HG03558 (cell line): Measurements from ENCODE around the gene ETNK2.

ENCODE experiments used
- ATAC-seq: cut with Tn5 transposase; IDR thresholded peaks from one replicate; pipeline ENCODE4 v1.9.1; 2021; ENCODE audit warnings: moderate number of reproducible peaks; ENCODE audit not compliant: unreplicated experiment; ENCODE audit errors: extremely low read depth

ETNK2 gene

GRCh38 chr1:204151552-204152309 lies at the start of gene ETNK2:
Gene ETNK2, minus strand, starts transcription at chr1:204152044. Its CDS starts 192 bp downstream, at chr1:204151852.
- ATAC-seq = no peak

- no peak for ATAC-seq
Measured at GRCh38 chr1:204201348-204202040, 49.6 kb upstream of the ETNK2 start.

- ATAC-seq = no peak
Measured at GRCh38 chr1:204199579-204199978, 47.7 kb upstream of the ETNK2 start.

- no peak for ATAC-seq
Measured at GRCh38 chr1:204198348-204199340, 46.8 kb upstream of the ETNK2 start.

GRCh38 chr1:204197068-204197467 lies 45.2 kb upstream of the ETNK2 start:
- no peak for ATAC-seq

- ATAC-seq = no peak
Measured at GRCh38 chr1:204196068-204196795, 44.4 kb upstream of the ETNK2 start, which contains the start of gene KISS1. Gene KISS1, minus strand, starts transcription at chr1:204196491. Its CDS starts 3,615 bp downstream, at chr1:204192876.

- no peak for ATAC-seq
Measured at GRCh38 chr1:204194771-204195170, 42.9 kb upstream of the ETNK2 start.

GRCh38 chr1:204194080-204194479 lies 42.2 kb upstream of the ETNK2 start:
- ATAC-seq = no peak

GRCh38 chr1:204192589-204193352 lies 40.9 kb upstream of the ETNK2 start:
- no peak for ATAC-seq

GRCh38 chr1:204192046-204192445 lies 40.2 kb upstream of the ETNK2 start:
- ATAC-seq = no peak

- no peak for ATAC-seq
Measured at GRCh38 chr1:204191456-204191855, 39.6 kb upstream of the ETNK2 start.

- no peak for ATAC-seq
Measured at GRCh38 chr1:204190212-204191211, 38.7 kb upstream of the ETNK2 start.

GRCh38 chr1:204188959-204189639 lies 37.3 kb upstream of the ETNK2 start:
- ATAC-seq = no peak

GRCh38 chr1:204186597-204186996 lies 34.8 kb upstream of the ETNK2 start:
- no peak for ATAC-seq

GRCh38 chr1:204181116-204181515 lies 29.3 kb upstream of the ETNK2 start:
- no peak for ATAC-seq

- no peak for ATAC-seq
Measured at GRCh38 chr1:204180133-204180532, 28.3 kb upstream of the ETNK2 start.
